ENCODE data around the gene POR.

The POR gene

GRCh38 chr7:75953431-75953830, 38.5 kb downstream of the POR start:
- DNase-seq (ENCODE audit: low read depth, low spot score) = no peak

- DNase-seq (ENCODE audit: low read depth, low spot score) = no peak
These were observed 39.0 kb downstream of the POR start for GRCh38 chr7:75953931-75954330.

GRCh38 chr7:75955331-75955955, 40.5 kb downstream of the POR start:
- no peak for DNase-seq (ENCODE audit: low read depth, low spot score)

GRCh38 chr7:75957021-75957736, 42.2 kb downstream of the POR start:
- peak; percentile 47 for DNase-seq (ENCODE audit: low read depth, low spot score)

- no peak for DNase-seq (ENCODE audit: low read depth, low spot score)
These were observed 44.0 kb downstream of the POR start for GRCh38 chr7:75958802-75959543.

GRCh38 chr7:75960372-75960771, 45.4 kb downstream of the POR start:
- DNase-seq (ENCODE audit: low read depth, low spot score) = no peak

- DNase-seq (ENCODE audit: low read depth, low spot score) = no peak
These were observed 46.3 kb downstream of the POR start for GRCh38 chr7:75961218-75961617.

GRCh38 chr7:75962607-75963380, 47.8 kb downstream of the POR start:
- no peak for DNase-seq (ENCODE audit: low read depth, low spot score)

- DNase-seq (ENCODE audit: low read depth, low spot score) = no peak
These were observed 48.5 kb downstream of the POR start for GRCh38 chr7:75963381-75963995.

GRCh38 chr7:75965617-75966016, 50.7 kb downstream of the POR start:
- DNase-seq (ENCODE audit: low read depth, low spot score) = no peak

GRCh38 chr7:75966190-75966961, 51.4 kb downstream of the POR start:
- DNase-seq (ENCODE audit: low read depth, low spot score) = no peak

- no peak for DNase-seq (ENCODE audit: low read depth, low spot score)
These were observed 52.1 kb downstream of the POR start for GRCh38 chr7:75967055-75967454.

- no peak for DNase-seq (ENCODE audit: low read depth, low spot score)
These were observed 52.6 kb downstream of the POR start for GRCh38 chr7:75967487-75967997.

GRCh38 chr7:75968012-75968411, 53.1 kb downstream of the POR start:
- DNase-seq (ENCODE audit: low read depth, low spot score) = no peak

- no peak for DNase-seq (ENCODE audit: low read depth, low spot score)
These were observed 53.6 kb downstream of the POR start for GRCh38 chr7:75968561-75969001.

GRCh38 chr7:75969182-75969581, 54.2 kb downstream of the POR start:
- no peak for DNase-seq (ENCODE audit: low read depth, low spot score)

- DNase-seq (ENCODE audit: low read depth, low spot score) = no peak
These were observed 54.9 kb downstream of the POR start for GRCh38 chr7:75969704-75970498.

GRCh38 chr7:75971309-75971960, 56.5 kb downstream of the POR start:
- no peak for DNase-seq (ENCODE audit: low read depth, low spot score)

Measured in iPS DF 19.7 (cell line).